Upper lobe of left lung (tissue), 4 donors: ENCODE measurements around the gene MTG2.

Experiments used
- POLR2A ChIP-seq, 4 donors: fragments of 450-650 bp; IDR thresholded peaks; one replicate each; pipeline ENCODE4 v1.5.1; 2016 to 2017; ENCODE audit warnings: antibody characterized with exemption in 4 of 4, mild to moderate bottlenecking in 2 of 4
- POLR2AphosphoS5 ChIP-seq, 2 donors: sonication (generic); formaldehyde crosslinking; IDR thresholded peaks; one replicate each; pipeline ENCODE4 v1.5.1; 2017; ENCODE audit warnings: antibody characterized with exemption in 2 of 2
- TF ChIP-seq, protein P1 (sequence below), 6 experiments: fragments of 450-650 bp in 4 of 6; fragments of 200-600 bp in 2 of 6; sonication (generic) in 2 of 6; IDR thresholded peaks; one replicate each; pipeline ENCODE4 v1.5.1; 2016 to 2019; ENCODE audit warnings: antibody characterized with exemption in 6 of 6

- TF ChIP-seq, protein P1, sequence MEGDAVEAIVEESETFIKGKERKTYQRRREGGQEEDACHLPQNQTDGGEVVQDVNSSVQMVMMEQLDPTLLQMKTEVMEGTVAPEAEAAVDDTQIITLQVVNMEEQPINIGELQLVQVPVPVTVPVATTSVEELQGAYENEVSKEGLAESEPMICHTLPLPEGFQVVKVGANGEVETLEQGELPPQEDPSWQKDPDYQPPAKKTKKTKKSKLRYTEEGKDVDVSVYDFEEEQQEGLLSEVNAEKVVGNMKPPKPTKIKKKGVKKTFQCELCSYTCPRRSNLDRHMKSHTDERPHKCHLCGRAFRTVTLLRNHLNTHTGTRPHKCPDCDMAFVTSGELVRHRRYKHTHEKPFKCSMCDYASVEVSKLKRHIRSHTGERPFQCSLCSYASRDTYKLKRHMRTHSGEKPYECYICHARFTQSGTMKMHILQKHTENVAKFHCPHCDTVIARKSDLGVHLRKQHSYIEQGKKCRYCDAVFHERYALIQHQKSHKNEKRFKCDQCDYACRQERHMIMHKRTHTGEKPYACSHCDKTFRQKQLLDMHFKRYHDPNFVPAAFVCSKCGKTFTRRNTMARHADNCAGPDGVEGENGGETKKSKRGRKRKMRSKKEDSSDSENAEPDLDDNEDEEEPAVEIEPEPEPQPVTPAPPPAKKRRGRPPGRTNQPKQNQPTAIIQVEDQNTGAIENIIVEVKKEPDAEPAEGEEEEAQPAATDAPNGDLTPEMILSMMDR (IDR thresholded peaks at IDR 0.05), result no peak
- TF ChIP-seq POLR2A (IDR thresholded peaks at IDR 0.05) (no peak), POLR2AphosphoS5 (IDR thresholded peaks at IDR 0.05) (no peak)
Measured at GRCh38 chr20:62206388-62206775, 23.6 kb downstream of the MTG2 start.
